GM12875 (cell line): ENCODE data around the gene C12orf76.

ENCODE experiments used
- H3K4me3 ChIP-seq: one replicate; pipeline ENCODE4 v1.5.1; 2011; ENCODE audit warnings: low read depth, low read length, control low read depth
- TF ChIP-seq, protein P1 (sequence below): IDR thresholded peaks from 2 replicates; pipeline ENCODE4 v1.5.1; 2011; ENCODE audit warnings: low read depth, mild to moderate bottlenecking, control low read depth, inconsistent platforms, low read length, moderate library complexity, borderline replicate concordance; ENCODE audit not compliant: insufficient read depth

The C12orf76 gene

DNA sequence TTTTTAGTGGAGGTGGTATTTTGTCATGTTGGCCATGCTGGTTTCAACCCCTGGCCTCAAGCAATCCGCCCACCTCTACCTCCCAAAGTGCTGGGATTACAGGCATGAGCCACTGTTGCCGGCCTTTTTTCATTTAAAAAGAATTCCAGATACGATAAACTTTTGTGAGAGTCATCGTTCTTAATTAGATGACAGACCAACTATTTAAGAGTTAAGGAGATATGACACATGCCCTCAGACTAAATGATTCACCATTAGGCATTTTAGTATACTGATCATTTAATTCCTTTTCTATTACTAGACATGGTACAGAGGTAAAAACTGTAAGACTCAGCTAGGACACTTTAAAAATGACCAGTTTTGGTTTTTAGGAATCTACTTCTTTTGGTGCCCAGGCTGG lies 46.7 kb downstream of the C12orf76 start:
- no peak overlapping the region for H3K4me3 ChIP-seq
- TF ChIP-seq, protein P1, sequence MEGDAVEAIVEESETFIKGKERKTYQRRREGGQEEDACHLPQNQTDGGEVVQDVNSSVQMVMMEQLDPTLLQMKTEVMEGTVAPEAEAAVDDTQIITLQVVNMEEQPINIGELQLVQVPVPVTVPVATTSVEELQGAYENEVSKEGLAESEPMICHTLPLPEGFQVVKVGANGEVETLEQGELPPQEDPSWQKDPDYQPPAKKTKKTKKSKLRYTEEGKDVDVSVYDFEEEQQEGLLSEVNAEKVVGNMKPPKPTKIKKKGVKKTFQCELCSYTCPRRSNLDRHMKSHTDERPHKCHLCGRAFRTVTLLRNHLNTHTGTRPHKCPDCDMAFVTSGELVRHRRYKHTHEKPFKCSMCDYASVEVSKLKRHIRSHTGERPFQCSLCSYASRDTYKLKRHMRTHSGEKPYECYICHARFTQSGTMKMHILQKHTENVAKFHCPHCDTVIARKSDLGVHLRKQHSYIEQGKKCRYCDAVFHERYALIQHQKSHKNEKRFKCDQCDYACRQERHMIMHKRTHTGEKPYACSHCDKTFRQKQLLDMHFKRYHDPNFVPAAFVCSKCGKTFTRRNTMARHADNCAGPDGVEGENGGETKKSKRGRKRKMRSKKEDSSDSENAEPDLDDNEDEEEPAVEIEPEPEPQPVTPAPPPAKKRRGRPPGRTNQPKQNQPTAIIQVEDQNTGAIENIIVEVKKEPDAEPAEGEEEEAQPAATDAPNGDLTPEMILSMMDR: no peak

GRCh38 chr12:109999983-110000505 lies 48.3 kb downstream of the C12orf76 start:
- TF ChIP-seq, protein P1: no peak
- H3K4me3 ChIP-seq: peak overlapping the region; percentile 82

DNA sequence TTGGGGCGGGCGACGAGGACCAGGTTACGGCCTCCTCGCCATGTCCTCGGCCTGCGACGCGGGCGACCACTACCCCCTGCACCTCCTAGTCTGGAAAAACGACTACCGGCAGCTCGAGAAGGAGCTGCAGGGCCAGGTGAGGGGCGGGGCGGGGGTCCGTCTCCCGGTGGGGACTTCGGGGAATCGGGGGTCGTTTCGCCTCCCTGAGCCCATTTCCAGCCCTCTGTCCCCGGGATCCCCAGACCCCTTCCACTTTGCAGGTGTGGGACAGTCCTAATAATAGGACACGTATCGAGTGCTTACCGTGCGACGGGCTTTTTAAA lies 48.7 kb downstream of the C12orf76 start:
- peak overlapping the region; percentile 82 for H3K4me3 ChIP-seq
- TF ChIP-seq, protein P1: no peak

GRCh38 chr12:109998904-109999648 lies 49.2 kb downstream of the C12orf76 start, which contains the start of gene ANKRD13A:
ANKRD13A (plus strand) TSS chr12:109999430; CDS start chr12:109999689, 259 bp downstream.
- H3K4me3 ChIP-seq: peak within 1 kb of the TSS; percentile 82
- TF ChIP-seq, protein P1: no peak

DNA sequence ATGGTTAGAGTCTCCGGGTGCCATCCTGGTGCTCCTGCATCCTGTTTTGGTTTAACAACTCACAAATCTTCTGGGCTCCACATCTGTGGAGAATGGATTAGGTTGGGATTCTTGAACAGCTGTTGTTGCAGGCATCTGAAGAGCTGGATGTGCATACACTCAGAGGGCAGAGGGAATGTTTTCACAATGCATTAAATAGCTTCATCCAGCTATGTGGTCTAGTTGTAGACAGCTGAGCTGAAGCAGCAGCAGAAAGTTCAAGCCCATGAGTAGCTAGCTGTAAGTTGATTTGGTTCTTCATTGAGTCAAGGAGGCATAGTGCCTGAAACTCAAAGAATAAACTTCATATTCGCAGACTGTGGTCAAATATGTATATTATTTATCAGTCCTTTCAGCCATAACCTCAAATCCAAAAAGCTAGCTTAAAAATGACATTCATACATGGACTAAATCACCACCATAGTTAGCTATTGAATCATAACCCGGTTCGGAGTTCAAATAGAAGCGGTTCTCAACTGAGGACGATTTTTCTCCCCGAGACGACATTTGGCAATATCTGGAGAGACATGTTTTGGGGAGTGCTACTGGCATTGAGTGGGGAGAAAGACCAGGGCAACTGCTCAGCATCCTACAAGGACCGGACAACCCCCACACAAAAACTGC lies 50.0 kb downstream of the C12orf76 start:
- TF ChIP-seq, protein P1: no peak
- H3K4me3 ChIP-seq: peak overlapping the region; percentile 82

DNA sequence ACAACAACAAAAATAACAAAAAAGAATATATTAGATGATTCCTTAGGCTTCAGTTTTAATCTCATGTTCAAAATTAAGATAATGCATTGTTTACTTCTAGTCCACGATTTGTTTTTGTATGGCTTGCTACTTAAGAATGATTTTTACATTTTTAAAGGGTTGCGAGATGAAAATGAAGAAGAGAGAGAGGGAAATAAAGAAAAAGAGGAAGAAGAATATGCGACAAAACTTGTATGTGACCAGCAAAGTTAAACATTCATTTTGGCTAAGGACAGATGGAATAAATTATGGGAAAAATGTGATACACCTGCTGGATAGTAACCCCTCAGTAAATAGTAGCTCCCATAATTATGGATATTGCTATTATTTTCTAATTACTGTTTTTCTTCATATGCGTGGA lies 50.9 kb downstream of the C12orf76 start:
- TF ChIP-seq, protein P1: no peak
- H3K4me3 ChIP-seq: no peak overlapping the region
